ENCODE measurements around the gene ADAM11.

Gene ADAM11

GRCh38 chr17:44775136-44775837 is 16.5 kb downstream of the ADAM11 start:
- in situ Hi-C loops (cut with MboI; ENCODE audit: low sequenced_read_pairs) = no loop called here

GRCh38 chr17:44775838-44776621 is 17.2 kb downstream of the ADAM11 start:
- in situ Hi-C loops (cut with MboI; ENCODE audit: low sequenced_read_pairs) = no loop called here

DNA sequence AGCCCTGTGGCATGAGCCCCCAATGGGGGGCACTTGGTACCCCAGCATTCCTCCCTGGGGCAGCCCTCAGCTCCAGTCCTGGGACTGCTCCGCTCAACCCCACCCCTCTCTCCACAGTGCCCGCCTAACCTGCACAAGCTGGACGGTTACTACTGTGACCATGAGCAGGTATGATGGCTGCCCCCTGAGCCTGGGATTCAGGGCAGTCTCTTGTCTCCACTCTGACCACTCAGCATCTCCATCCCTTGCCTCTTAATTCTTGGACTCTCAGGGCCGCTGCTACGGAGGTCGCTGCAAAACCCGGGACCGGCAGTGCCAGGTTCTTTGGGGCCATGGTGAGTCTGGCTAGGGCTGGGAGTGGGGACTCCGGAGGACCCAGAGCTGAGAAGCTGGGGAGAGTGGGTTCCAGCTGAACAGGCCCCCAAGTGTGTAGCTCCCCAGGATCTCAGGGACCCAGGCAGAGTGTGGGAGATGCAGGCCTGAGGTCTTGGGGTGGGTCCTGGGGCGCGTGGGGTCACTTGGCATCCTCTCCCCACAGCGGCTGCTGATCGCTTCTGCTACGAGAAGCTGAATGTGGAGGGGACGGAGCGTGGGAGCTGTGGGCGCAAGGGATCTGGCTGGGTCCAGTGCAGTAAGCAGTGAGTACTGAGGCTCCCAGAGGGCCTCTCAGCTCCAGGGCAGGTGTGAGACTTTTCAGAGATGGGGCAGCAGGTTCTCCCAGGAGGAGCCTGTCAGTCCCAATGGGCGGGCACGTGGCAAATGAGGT is 18.0 kb downstream of the ADAM11 start:
- in situ Hi-C loops (cut with MboI; ENCODE audit: low sequenced_read_pairs) = no loop called here

DNA sequence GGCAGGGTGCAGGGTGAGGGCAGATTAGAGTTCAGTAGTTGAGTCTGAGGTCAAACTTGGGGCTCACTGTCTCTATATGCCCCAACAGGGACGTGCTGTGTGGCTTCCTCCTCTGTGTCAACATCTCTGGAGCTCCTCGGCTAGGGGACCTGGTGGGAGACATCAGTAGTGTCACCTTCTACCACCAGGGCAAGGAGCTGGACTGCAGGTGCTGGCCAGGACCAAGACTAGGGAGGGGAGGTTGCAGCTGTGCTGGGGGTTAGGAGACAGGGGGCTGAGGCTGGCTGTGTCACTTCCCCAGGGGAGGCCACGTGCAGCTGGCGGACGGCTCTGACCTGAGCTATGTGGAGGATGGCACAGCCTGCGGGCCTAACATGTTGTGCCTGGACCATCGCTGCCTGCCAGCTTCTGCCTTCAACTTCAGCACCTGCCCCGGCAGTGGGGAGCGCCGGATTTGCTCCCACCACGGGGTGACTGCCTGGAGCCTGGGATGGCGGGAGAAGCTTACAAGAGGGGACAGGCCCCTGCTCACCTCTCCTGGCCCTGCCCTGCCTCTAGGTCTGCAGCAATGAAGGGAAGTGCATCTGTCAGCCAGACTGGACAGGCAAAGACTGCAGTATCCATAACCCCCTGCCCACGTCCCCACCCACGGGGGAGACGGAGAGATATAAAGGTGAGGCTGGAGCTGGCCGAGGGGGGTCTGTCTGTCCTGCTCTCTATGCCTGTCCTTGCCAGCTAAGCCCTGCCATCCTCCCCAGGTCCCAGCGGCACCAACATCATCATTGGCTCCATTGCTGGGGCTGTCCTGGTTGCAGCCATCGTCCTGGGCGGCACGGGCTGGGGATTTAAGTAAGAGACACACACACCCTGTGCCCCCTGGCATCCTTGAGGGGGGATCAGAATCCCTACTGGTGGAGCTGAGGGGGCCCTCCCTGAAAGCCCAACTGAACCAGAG is 18.9 kb downstream of the ADAM11 start:
- in situ Hi-C loops (cut with MboI; ENCODE audit: low sequenced_read_pairs) = no loop called here

DNA sequence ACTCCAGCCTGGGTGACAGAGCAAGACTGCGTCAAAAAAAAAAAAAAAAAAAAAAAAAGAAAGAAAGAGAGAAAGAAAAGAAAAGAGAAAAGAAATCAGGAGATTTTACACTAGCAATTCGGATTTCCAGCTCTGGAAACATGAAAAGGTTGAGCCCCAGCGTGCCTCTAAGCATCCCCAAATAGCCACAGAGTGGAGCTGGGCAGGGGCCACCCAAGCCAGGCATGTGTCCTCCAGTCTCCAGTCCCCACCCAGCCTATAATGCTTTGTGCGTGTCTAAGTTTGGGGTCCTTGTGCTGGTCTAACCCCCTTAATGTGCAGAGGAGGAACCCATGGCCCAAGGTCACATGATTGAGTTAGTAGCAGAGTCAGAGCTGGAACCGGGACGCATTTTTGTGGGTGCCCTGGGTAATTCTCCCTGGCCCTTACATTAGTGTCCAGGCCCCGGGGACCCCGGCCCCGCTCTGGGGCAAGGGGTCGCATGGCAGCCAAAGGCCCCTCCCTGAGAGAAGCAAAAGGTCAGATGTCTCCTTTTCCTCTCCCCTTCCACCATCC is 19.9 kb downstream of the ADAM11 start:
- in situ Hi-C loops (cut with MboI; ENCODE audit: low sequenced_read_pairs) = no loop called here

DNA sequence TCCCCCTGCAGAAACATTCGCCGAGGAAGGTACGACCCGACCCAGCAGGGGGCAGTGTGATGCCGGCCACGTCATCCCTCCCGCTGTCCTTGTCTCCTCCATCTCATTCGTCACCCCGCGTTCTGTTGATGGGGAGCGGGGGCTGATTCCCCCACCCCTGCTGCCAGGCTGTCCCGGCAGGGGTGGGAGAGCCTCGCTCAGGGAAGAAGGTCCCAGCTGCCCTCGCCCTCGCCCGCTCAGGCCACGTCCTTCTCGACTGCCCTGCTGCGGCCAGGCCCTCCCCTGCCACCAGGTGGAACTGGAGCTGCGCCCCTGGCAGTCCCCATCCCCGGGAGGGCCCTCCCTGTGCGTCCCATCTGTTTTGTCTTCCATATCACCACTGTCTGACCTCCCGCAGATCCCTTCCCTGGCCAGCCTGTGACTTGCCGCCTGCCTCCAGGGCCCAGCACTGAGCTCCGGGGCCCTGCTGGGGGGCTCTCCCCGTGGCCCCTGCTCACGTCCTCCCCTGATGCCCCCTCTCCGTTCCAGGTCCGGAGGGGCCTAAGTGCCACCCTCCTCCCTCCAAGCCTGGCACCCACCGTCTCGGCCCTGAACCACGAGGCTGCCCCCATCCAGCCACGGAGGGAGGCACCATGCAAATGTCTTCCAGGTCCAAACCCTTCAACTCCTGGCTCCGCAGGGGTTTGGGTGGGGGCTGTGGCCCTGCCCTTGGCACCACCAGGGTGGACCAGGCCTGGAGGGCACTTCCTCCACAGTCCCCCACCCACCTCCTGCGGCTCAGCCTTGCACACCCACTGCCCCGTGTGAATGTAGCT is 20.6 kb downstream of the ADAM11 start:
- in situ Hi-C loops (cut with MboI; ENCODE audit: low sequenced_read_pairs) = loop anchor here (10.0 kb wide), 1 partner anchor 85 kb away; no protein-coding TSS in a partner anchor

- in situ Hi-C loops (cut with MboI; ENCODE audit: low sequenced_read_pairs) = loop anchor here (10.0 kb wide), 1 partner anchor 85 kb away; no protein-coding TSS in a partner anchor
Observed at GRCh38 chr17:44780161-44780560, 21.4 kb downstream of the ADAM11 start.

DNA sequence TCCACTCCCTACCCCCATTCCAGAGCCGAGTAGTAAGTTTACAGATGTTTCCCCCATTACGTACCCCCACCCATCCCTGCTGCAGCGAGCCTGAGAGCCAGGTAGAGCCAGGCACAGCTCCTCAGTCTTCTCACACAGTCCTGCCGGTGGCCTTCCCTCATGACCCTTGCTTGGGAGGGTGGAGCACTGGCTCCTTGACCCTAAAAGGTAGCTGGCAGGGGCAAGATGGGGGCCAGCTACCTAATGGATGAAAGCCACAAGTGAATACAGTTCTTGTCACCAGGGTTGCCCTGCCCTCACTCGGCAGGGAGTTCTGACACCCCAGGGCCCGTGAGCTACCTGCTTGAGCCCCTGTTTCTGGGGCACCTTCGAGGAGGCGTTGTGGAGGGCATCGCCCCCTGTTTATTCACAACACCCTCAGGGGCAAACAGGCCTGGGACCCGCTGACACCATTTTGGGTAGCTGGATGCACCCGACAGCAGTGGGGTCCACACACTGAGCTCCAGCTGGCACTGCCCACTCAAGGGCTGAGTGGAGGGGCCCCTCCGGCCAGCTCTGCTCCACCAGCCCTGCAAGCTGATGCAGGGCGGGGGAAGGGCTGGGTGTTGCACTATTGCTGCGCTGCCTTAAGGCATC is 22.2 kb downstream of the ADAM11 start:
- in situ Hi-C loops (cut with MboI; ENCODE audit: low sequenced_read_pairs) = loop anchor here (10.0 kb wide), 1 partner anchor 84 kb away; no protein-coding TSS in a partner anchor

GRCh38 chr17:44781551-44782325 is 22.9 kb downstream of the ADAM11 start:
- in situ Hi-C loops (cut with MboI; ENCODE audit: low sequenced_read_pairs) = loop anchor here (10.0 kb wide), 1 partner anchor 83 kb away; no protein-coding TSS in a partner anchor

- in situ Hi-C loops (cut with MboI; ENCODE audit: low sequenced_read_pairs) = loop anchor here (10.0 kb wide), 1 partner anchor 82 kb away; no protein-coding TSS in a partner anchor
Observed at GRCh38 chr17:44782326-44782850, 23.6 kb downstream of the ADAM11 start.

GRCh38 chr17:44785921-44786320 is 27.1 kb downstream of the ADAM11 start:
- in situ Hi-C loops (cut with MboI; ENCODE audit: low sequenced_read_pairs) = loop anchor here (10.0 kb wide), 1 partner anchor 79 kb away; no protein-coding TSS in a partner anchor

GRCh38 chr17:44786551-44787081 is 27.8 kb downstream of the ADAM11 start:
- in situ Hi-C loops (cut with MboI; ENCODE audit: low sequenced_read_pairs) = loop anchor here (10.0 kb wide), 1 partner anchor 78 kb away; no protein-coding TSS in a partner anchor

- in situ Hi-C loops (cut with MboI; ENCODE audit: low sequenced_read_pairs) = loop anchor here (10.0 kb wide), 1 partner anchor 77 kb away; no protein-coding TSS in a partner anchor
Observed at GRCh38 chr17:44787271-44787940, 28.6 kb downstream of the ADAM11 start.

- in situ Hi-C loops (cut with MboI; ENCODE audit: low sequenced_read_pairs) = loop anchor here (10.0 kb wide), 1 partner anchor 77 kb away; no protein-coding TSS in a partner anchor
Observed at GRCh38 chr17:44788139-44788538, 29.4 kb downstream of the ADAM11 start.

GRCh38 chr17:44792276-44792675 is 33.5 kb downstream of the ADAM11 start:
- in situ Hi-C loops (cut with MboI; ENCODE audit: low sequenced_read_pairs) = no loop called here
